GM18951 (cell line): ENCODE results near the gene TRUB1.

Experiments
- POLR2A ChIP-seq: IDR thresholded peaks from 4 replicates; pipeline ENCODE4 v1.6.1; 2011; ENCODE audit warnings: mild to moderate bottlenecking; ENCODE audit not compliant: insufficient read length, insufficient read depth; ENCODE audit errors: extremely low read depth
- in situ Hi-C: fragments of 300-500 bp; cut with MboI; formaldehyde crosslinking; loops from one replicate; pipeline ENCODE4 v1.12.0; 2022; ENCODE audit warnings: low sequenced_read_pairs, mixed read lengths, inconsistent platforms; ENCODE audit not compliant: unreplicated experiment

The TRUB1 gene

DNA sequence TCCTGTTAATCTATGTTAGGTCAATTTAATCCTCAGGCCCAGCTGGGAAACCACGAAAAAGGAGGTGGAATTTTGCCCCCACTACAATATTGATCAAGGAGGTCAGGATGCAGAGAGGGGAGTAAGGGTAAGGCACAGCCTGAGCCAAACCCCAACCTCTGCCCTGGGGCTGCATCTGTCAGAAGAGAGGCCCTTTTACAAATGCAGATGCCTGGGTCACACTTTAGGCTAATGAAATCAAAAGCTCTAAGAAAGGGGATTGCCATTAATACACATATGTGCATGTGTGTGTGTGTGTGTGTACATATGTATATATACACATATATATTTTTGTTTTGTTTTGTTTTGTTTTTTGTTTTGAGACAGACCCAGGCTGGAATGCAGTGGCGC is 25.5 kb upstream of the TRUB1 start:
- in situ Hi-C loops, result no loop called here
- TF ChIP-seq POLR2A, result no peak

DNA sequence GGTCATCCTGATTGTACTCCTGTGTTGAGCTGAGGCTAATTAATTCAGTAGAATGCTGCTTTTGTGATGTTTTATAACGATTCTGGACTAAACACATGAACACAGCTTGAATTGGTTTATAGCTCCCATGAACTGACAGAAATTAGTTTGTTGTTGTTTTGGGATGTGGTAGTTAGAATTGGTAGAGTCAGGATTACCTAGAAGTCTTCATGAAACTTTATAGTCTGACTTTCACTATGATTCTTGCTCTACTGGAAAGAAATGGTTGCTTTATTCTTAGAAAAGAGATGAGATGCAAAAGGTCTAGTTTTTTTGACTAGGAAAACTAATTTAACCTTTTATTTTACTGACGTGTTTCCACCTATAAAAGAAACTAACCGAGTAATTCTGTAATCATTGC is 23.4 kb upstream of the TRUB1 start:
- TF ChIP-seq POLR2A, result no peak
- in situ Hi-C loops, result no loop called here

DNA sequence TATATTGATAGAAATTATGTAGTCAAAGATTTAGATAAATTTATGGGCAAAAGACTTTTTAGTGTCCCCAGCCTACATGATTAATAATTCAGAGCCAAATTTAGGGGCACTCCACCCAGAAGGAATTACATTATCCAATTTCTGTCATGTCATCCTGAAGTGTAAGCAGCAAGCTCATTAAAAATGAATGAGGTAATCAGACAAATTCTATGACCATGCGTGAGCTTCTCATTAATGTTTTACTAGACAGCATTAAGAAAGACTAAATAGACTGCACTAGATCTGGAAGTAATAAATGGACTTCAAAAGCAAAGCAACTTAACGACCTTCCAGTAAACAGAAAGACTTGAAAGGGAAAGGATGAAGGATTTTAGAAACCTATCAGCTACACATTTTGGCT is 22.7 kb upstream of the TRUB1 start:
- in situ Hi-C loops, result no loop called here
- no peak for TF ChIP-seq POLR2A

DNA sequence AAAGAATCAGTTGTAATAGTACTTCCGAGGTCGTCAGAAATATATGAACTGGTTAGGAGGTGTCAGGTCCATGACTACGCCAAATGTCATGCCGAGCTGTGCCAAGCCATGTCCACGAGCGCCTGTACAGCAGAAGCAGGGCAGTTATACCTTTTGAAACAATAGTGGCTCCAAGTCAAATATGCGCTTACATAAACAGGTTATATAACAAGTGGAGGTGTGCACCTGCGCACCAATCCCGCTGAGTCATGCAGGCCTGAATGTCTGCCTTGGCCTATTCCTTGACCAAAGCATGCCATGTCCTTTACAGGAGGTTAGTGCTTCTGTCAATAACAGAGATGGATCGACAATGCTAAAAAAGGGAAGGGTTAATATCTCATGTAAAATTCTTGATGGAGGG is 21.3 kb upstream of the TRUB1 start:
- TF ChIP-seq POLR2A, result no peak
- in situ Hi-C loops, result no loop called here

DNA sequence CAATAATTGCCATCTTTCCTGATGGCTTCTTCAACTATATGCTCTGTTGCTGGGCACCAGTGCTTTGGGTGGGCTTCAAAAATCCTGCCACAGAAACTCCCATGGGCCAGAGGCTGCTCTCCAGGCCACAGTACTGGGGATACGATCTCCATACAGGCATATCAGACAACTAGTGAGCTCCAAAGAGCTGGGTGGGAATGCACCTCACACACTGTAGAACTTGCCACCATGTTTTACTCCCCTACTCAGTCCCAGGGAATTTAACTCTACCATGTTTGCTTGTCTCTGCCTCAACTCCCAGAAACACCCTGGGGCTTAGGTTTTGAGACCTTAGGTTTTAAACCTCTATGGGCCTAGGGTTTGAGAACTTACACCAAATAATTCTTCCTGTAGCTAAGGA is 20.5 kb upstream of the TRUB1 start:
- in situ Hi-C loops, result no loop called here
- no peak for TF ChIP-seq POLR2A

DNA sequence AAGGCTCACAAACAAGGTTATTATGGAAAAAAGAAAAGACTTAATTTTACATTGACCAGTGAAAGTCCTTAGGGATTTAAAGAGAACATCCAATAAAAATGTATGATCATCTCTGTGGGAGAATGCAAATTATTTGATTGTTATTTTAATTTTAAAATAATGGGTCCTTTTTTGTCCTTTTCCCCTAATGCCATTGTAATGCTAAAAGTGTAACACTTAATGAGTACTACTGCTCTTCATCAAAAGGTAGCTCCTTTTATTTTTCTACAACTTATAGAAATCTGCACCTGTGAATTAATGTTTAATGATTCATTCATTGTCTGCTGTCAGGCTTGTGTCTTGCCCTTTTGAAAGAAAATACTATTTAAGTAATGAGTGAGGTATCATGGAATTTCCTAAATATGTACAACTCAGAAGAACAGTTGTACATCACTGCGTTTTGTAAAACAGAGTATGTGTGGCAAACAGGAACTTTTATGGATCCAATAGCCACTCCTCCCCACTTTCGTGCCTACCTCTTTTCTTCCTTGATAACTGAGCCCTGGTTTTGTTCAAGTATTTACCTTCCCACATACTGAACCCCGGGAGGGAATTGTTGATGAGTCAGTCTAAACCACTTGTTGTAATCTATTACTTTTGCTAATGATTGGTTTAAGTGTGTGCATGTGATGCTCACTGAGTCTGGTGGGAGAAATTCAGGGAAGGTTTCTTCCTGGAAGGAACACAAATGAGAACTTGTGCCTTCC is 19.9 kb upstream of the TRUB1 start:
- in situ Hi-C loops, result no loop called here
- no peak for TF ChIP-seq POLR2A

DNA sequence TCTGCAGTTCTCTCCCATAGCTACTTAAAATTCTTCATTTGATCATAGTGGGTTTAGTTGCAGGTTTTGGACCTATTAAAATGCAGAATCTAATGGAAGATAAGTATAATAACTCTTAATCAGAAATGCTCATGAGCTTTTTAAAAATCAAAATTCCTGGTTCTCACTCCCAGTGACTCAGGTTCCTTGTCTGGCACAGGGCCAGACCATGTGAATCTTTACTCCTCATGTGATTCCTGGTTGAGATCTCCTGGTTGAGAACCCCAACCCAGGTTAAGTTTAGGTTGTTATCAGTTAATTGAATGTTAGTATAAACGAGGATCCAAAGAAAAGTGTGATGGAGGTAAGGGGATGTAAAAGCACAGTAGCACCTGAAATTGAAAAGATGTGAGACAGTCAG is 17.5 kb upstream of the TRUB1 start:
- no peak for TF ChIP-seq POLR2A
- in situ Hi-C loops, result no loop called here

DNA sequence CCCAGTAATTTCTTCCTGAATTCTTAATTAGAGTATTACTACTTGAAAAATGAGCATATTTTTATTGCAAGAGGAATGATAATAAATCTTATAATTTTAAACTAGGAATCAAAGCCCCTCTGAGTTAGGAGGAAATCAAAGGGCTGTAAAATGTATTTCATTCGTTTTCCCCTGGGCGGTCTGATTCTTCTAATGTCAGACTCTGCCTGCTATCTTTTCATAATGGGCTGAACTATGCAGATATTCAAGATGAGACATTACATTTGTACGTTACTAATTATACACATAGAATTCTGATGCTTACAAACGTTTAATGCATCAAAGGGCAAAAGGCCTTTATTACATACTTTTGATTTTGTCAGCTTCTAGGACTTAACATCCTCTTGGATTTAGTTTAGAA is 16.0 kb upstream of the TRUB1 start:
- TF ChIP-seq POLR2A, result no peak
- in situ Hi-C loops, result no loop called here

DNA sequence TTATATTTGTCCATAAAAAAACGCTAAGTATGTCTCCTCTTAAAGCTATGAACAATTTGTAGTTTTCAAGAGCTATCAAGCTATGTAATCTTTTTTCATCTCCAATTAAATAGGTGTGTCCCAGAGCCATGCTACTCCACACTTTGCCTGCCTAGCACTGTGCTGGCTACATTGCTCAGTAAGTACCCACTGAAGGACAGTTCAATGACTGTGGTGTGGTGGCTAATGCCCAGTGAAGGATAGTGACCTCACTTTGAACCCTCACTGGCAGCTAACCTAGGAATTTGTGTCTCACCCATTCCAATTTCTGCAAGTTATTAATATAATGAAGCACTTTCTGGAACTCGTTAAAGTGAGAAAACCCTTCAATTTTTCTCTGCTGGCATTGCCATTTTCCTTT is 14.4 kb upstream of the TRUB1 start:
- no peak for TF ChIP-seq POLR2A
- in situ Hi-C loops, result no loop called here

DNA sequence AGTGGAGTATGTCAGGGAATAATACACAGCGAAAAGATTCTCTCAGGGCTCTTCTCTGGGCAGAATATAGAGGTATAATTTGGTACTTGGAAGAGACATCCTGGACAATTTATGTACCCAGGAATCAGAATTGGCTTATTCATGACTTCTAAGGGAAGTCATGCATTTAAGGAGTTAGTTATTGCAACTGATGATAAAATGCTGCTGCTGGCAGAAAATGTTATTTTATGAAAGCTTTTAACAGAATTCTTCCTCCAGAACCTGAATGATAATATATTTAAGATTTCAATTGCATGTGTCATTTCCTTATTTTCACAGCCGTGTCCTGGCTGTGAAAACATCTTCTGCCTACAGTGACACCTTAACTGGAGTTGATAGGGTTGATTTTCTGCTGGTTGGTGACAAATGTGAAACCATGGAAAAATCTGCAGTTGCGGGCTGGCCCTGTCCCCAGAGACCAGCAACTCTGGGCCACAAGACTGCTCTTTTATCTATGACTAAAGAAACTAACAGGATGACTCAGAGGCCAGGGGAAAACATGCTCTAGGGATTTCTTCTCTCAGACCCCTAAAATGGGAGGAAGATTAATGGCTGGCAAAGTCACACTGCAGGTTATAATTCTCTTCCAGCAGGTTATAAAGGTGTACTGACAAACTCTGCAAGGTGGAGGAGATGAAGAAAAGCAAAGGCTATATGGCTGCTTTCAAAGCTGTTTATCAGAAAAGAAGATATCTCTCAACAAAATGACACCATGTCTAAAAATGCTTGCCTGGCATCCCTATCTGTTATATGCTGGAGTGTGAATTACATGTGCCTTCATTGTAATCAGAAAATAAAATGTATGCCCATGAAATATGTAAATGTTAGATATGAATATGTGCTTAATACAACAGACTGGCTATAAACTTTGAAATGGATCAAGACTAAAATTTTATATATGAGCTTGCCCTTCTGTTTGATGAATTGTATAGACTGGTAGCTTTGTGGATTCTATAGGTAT is 12.1 kb upstream of the TRUB1 start:
- in situ Hi-C loops, result no loop called here
- TF ChIP-seq POLR2A, result no peak

DNA sequence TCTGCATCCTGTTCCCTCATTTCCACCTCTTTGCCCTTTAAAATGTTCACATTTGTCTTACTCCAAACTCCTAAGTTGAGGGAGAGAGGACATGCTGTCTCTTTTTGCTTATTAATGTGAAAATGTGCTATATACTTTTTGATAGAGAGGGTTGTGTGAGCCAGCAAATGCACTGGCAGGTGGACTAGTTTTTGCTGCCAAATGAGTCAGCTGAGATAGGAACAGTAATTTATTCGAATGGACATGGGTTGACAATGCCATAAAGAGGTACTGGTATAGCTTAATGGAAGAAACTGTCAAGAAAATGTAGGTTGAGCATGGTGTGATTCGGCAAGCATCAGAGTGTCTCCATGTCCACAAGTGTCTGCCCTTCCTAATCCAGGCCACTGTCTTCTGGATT is 9.2 kb upstream of the TRUB1 start:
- in situ Hi-C loops, result no loop called here
- TF ChIP-seq POLR2A, result no peak

DNA sequence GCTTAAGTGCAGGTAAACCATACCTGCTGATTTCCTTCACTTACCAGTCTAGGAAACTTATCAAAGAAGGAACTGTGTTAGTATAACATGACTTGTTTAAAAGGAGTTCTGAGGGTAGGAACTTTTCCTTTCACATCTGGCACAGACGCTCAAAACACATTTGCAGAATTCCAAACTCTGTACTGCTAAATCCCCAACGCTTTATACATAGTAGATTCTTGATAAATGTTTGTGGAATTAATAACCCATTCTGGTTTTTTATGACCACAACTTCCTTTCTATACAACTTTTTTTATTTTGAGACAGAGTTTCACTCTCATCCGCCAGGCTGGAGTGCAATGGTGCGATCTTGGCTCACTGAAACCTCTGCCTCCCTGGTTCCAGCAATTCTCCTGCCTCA is 7.7 kb upstream of the TRUB1 start:
- in situ Hi-C loops, result no loop called here
- TF ChIP-seq POLR2A, result no peak

DNA sequence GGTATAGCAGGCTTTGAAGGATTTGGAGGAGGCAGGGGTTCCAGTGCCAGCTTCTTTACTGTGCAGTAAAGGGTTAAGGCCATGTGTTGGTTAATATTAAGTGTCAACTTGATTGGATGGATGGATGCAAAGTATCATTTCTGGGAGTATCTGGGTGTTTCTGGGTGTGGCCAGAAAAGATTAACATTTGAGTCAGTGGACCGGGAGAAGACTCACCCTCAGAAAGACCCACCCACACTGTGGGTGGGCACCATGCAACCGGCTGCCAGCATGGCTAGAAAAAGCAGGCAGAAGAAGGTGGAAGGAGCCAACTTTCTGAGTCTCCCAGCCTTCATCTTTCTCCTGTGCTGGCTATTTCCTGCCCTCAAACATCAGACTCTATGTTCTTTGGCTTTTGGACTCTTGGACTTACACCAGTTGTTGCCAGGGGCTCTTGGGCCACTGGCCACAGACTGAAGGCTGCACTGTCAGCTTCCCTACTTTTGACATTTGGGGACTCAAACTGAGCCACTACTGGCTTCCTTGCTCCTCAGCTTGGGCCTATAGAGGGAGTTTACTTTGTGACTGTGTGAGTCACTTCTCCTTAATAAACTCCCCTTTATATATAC is 6.8 kb upstream of the TRUB1 start:
- TF ChIP-seq POLR2A, result no peak
- in situ Hi-C loops, result no loop called here
